HUES64 (cell line): ENCODE data around the gene NPAS2.

ENCODE experiments used
- H3K27ac ChIP-seq: 2 replicates; pipeline ENCODE4 v1.7.0; 2013; ENCODE audit warnings: low read depth, low read length, inconsistent platforms
- H3K27me3 ChIP-seq: 2 replicates; pipeline ENCODE4 v1.6.1; 2013; ENCODE audit warnings: mild to moderate bottlenecking, low read length; ENCODE audit not compliant: insufficient read depth
- H3K36me3 ChIP-seq: 2 replicates; pipeline ENCODE4 v1.6.1; 2013; ENCODE audit warnings: mild to moderate bottlenecking, low read length; ENCODE audit not compliant: insufficient read depth
- H3K4me1 ChIP-seq: 2 replicates; pipeline ENCODE4 v1.6.1; 2013; ENCODE audit warnings: mild to moderate bottlenecking, low read length, moderate library complexity; ENCODE audit not compliant: insufficient read depth
- H3K4me3 ChIP-seq: 2 replicates; pipeline ENCODE4 v1.5.1; 2013; ENCODE audit warnings: mild to moderate bottlenecking, low read length, moderate library complexity
- H3K9ac ChIP-seq: 2 replicates; pipeline ENCODE4 v1.6.1; 2013; ENCODE audit warnings: mild to moderate bottlenecking, low read depth, low read length
- H3K9me3 ChIP-seq: 2 replicates; pipeline ENCODE4 v1.6.1; 2013; ENCODE audit warnings: low read depth, low read length; ENCODE audit not compliant: insufficient read depth
- WGBS: fragments of 150-250, 120-280 bp; methylation state at CpG from one replicate; pipeline ENCODE4 v1.1.7; 2013; ENCODE audit warnings: missing lambda C conversion rate; 5-methylcytosine and 5-hydroxymethylcytosine counted together

Gene NPAS2

DNA sequence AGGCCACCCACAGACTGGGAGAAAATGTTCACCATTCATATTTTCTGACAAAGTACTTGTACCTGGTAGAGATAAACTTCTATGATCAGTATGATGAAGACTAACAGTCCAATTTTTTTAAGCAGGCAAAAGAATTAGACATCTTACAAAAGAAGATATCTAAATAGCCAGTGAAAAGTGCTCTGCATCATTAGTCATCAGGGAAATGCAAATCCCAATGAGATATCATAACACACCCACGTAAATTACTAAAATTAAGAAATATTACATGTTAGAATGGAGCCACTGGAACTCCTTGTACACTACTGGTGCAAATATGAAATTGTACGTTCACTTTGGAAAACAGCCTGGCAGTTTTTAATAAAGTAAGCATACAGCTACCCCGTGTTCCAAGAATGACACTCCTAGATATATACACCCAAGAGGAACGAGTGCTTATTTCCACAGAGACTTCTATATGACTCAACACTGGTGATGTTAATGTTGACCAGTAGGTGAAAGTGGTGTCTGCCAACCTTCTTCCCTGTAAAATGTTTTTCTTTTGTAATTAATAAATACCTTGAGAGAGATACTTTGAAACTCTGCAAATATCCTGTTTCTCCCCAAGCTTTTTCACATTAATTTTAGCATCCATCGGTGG is 80.3 kb downstream of the NPAS2 start:
- Histone ChIP-seq H3K9me3 (no peaks in the 10 kb centered on the region), H3K9ac (no peak overlapping the region), H3K27me3 (no peaks in the 10 kb centered on the region), H3K4me1 (peaks cover 2% of the 10 kb centered on the region), H3K27ac (no peak overlapping the region), H3K36me3 (no peaks in the 10 kb centered on the region), H3K4me3 (no peak overlapping the region)
- WGBS = 89% methylated on average over 4 of the region's 5 CpGs

- 91% methylated on average over 6 of the region's 6 CpGs for WGBS
- Histone ChIP-seq H3K36me3 (no peaks in the 10 kb centered on the region), H3K27me3 (no peaks in the 10 kb centered on the region), H3K27ac (no peak overlapping the region), H3K4me1 (peaks cover 2% of the 10 kb centered on the region), H3K4me3 (no peak overlapping the region), H3K9ac (no peak overlapping the region), H3K9me3 (no peaks in the 10 kb centered on the region)
These were observed 83.0 kb downstream of the NPAS2 start for GRCh38 chr2:100902817-100903405.

GRCh38 chr2:100903534-100904258 is 83.8 kb downstream of the NPAS2 start:
- Histone ChIP-seq H3K27ac (no peak overlapping the region), H3K9ac (no peak overlapping the region), H3K9me3 (no peaks in the 10 kb centered on the region), H3K27me3 (no peaks in the 10 kb centered on the region), H3K36me3 (no peaks in the 10 kb centered on the region), H3K4me1 (peaks cover 2% of the 10 kb centered on the region), H3K4me3 (no peak overlapping the region)
- 93% methylated on average over 17 of the region's 17 CpGs for WGBS

DNA sequence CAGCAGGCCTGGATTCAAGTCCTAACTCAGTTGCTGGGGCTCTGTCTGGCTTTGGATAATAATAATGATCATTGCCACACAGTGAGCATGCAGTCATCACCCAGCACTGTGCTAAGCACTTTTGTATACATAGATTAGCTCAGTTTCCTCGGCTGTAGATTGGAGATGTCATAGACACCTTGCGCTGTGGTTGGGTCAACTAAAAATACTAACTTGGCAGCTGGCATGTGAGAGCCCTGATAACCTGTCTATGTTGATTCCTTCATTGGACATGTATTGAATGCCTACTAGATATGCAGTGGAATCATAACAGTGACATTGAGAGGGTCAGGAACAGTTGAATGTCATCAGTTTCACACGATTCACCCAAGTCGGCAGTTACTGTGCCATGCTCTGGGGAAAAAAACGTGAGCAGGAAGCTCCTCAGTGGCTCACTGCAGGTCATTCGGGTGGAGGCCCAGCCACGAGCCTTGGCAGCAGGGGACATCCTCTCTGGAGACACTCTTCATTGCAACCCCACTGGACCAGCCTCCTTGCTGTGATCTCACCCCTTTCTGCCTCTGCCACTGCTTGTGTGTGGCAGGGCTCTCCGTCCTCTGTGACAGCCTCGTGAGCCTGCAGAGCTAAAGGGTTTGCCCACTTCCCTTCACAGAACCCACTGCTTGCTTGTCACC is 85.3 kb downstream of the NPAS2 start:
- no peaks in the 10 kb centered on the region for H3K36me3 ChIP-seq

GRCh38 chr2:100906131-100906530 is 86.2 kb downstream of the NPAS2 start:
- H3K4me1 ChIP-seq = peaks cover 9% of the 10 kb centered on the region
- no peaks in the 10 kb centered on the region for H3K9me3 ChIP-seq
- H3K27ac ChIP-seq = no peak overlapping the region
- H3K27me3 ChIP-seq = no peaks in the 10 kb centered on the region
- H3K9ac ChIP-seq = no peak overlapping the region
- no peaks in the 10 kb centered on the region for H3K36me3 ChIP-seq
- H3K4me3 ChIP-seq = no peak overlapping the region
- WGBS = 100% methylated on average over 1 of the region's 1 CpG

More for the DNA sequence above, 85.3 kb downstream of the NPAS2 start:
- H3K27me3 ChIP-seq = no peaks in the 10 kb centered on the region
- no peaks in the 10 kb centered on the region for H3K9me3 ChIP-seq
- peaks cover 9% of the 10 kb centered on the region for H3K4me1 ChIP-seq
- H3K27ac ChIP-seq = no peak overlapping the region
- H3K9ac ChIP-seq = no peak overlapping the region
- 86% methylated on average over 9 of the region's 9 CpGs for WGBS
- no peak overlapping the region for H3K4me3 ChIP-seq

DNA sequence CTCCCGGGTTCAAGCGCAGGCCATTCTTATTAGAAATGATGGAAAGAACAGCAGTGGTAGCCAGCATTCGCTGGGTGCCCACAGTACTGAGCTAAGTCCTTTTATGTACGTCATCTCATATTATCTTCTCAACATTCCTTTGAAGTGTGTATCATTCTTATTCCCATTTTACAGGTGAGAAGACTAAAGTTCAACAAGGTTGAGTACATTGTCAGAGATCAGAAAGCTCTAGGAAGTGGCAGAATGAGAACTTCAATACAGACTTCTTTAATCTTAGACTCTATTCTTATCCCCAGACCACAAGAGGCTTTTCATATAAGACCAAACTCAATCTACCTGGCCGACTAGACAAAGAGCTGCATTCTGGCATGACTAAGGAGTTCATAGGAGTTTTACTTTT is 86.7 kb downstream of the NPAS2 start:
- WGBS = 92% methylated on average over 5 of the region's 5 CpGs
- H3K4me3 ChIP-seq = no peak overlapping the region

DNA sequence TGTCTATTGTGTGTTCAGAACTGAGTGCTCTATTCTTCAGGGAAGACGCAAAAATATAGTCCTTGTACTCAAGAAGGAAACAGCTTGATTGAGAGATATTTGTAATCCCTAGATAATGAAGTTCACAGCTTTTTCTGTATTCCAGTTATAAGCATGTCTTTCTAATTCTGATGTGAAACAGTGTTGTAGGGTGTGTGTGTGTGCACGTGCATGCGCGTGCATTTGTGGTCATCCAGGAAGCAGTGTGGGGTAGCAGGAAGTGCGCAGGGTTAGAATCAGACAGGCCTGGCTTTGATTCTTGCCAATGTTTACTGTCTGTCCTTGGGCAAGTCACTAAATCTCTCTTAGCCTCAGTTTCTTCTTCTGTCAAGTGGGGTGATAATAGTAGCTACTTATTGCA is 87.9 kb downstream of the NPAS2 start:
- no peak overlapping the region for H3K27ac ChIP-seq
- no peaks in the 10 kb centered on the region for H3K27me3 ChIP-seq
- 91% methylated on average over 5 of the region's 5 CpGs for WGBS
- no peak overlapping the region for H3K9ac ChIP-seq
- no peaks in the 10 kb centered on the region for H3K9me3 ChIP-seq
- peaks cover 9% of the 10 kb centered on the region for H3K4me1 ChIP-seq
- no peak overlapping the region for H3K4me3 ChIP-seq
- H3K36me3 ChIP-seq = no peaks in the 10 kb centered on the region

More for the DNA sequence above, 86.7 kb downstream of the NPAS2 start:
- Histone ChIP-seq H3K27ac (no peak overlapping the region), H3K36me3 (no peaks in the 10 kb centered on the region), H3K27me3 (no peaks in the 10 kb centered on the region), H3K9me3 (no peaks in the 10 kb centered on the region), H3K9ac (no peak overlapping the region), H3K4me1 (peaks cover 9% of the 10 kb centered on the region)

DNA sequence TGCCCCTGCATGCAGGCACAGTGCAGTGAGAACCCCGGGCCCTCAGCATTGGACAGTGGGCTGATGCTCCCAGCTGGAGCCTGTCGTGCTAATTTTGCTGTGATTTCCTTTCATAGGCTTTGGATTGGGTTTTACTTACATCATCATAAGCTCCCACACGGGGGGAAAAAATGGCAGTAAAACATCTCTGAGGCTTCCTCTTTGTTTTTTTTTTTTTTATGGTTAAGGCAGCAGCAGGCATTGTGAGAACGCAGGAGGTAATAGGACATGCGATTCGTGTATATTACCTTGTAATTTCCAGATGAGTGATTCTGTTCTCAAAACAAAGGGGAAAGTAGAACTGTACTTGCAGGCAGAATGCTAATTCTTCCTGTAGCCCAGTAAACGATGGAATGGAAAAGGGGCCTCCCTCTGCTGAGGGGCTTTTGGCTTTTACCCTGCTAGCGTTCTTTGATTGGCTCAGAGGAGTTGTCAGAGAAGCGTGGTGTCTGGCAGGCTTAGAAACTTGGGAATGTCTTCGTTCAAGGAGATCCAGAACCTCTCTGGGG is 89.7 kb downstream of the NPAS2 start:
- H3K9ac ChIP-seq = no peak overlapping the region
- no peaks in the 10 kb centered on the region for H3K9me3 ChIP-seq
- H3K4me1 ChIP-seq = peaks cover 6% of the 10 kb centered on the region; the same call in 1 of the 2 replicates
- no peak overlapping the region for H3K27ac ChIP-seq
- H3K27me3 ChIP-seq = no peaks in the 10 kb centered on the region
- no peaks in the 10 kb centered on the region for H3K36me3 ChIP-seq
- WGBS = 77% methylated on average over 10 of the region's 10 CpGs
- H3K4me3 ChIP-seq = no peak overlapping the region

DNA sequence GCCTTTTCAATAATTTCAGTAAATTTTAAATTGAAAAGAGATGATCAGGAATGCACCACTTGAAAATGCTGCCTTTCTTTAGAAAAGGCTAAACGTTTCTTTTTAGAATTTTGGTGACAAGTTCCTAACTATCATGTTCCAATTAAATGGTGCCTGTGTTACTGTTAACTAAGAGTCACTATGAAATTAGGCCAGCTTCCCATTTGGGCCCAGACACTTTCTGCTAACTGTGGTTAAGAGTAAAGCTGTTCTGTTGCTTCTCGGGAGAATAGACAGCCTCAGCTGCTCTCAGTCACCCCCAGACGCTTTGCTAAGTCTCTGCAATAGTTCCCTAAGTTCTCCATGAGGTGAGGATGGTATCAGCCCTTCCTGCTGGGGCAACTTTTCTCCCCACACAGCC is 90.2 kb downstream of the NPAS2 start:
- 92% methylated on average over 3 of the region's 3 CpGs for WGBS
- Histone ChIP-seq H3K27ac (no peak overlapping the region), H3K27me3 (no peaks in the 10 kb centered on the region), H3K36me3 (no peaks in the 10 kb centered on the region), H3K4me1 (peaks cover 6% of the 10 kb centered on the region; the same call in 1 of the 2 replicates), H3K9me3 (no peaks in the 10 kb centered on the region), H3K4me3 (no peak overlapping the region), H3K9ac (no peak overlapping the region)

GRCh38 chr2:100919316-100919715 is 99.4 kb downstream of the NPAS2 start:
- WGBS = 57% methylated on average over 16 of the region's 16 CpGs
- H3K4me1 ChIP-seq = no peaks in the 10 kb centered on the region
- H3K9ac ChIP-seq = no peak overlapping the region
- H3K27ac ChIP-seq = no peak overlapping the region
- H3K9me3 ChIP-seq = no peaks in the 10 kb centered on the region
- no peaks in the 10 kb centered on the region for H3K36me3 ChIP-seq
- H3K4me3 ChIP-seq = no peak overlapping the region
- H3K27me3 ChIP-seq = no peaks in the 10 kb centered on the region

DNA sequence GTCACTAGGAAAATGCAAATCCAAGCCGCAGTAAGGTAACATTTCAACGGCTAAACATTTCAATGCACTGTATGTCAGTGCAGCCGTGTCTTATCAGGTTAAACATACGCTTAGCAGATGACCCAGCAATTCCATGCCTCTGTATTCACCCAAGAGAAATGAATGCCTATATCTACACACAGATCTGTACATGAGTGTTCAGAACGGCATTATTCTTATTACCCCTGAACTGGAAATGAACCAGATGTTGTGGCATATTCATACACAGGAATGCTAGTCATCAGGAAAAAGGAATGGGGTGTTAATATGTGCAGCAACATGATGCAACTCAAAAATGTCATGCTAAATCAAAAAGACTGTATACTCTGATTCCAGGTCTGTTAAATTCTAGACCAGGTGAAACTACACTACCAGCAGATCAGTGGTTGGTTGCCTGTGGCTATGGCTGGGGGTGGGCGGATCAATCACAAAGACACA is 101.8 kb downstream of the NPAS2 start:
- Histone ChIP-seq H3K27me3 (no peaks in the 10 kb centered on the region), H3K9ac (no peak overlapping the region), H3K27ac (no peak overlapping the region), H3K9me3 (no peaks in the 10 kb centered on the region), H3K4me1 (no peaks in the 10 kb centered on the region), H3K4me3 (no peak overlapping the region), H3K36me3 (no peaks in the 10 kb centered on the region)
- 88% methylated on average over 6 of the region's 6 CpGs for WGBS
